Activated T-cell treated with anti-CD3 and anti-CD28 coated beads for 24 hours (primary cell): ENCODE data around the gene CISD1.
"Not testable (repeated sequence)": the region's sequence is repeated elsewhere in the genome, so short reads cannot be mapped to it uniquely, and the experiment has no call there.

Experiments used
- DNase-seq: peaks from one replicate; pipeline ENCODE4 v3.0.0-alpha.2; 2020; ENCODE audit warnings: low read depth

CISD1 gene

GRCh38 chr10:58268946-58269781 is at the start of gene CISD1:
Gene CISD1, plus strand, starts transcription at chr10:58269162. Its CDS starts 112 bp downstream, at chr10:58269274.
- DNase-seq: peak; percentile 93

DNA sequence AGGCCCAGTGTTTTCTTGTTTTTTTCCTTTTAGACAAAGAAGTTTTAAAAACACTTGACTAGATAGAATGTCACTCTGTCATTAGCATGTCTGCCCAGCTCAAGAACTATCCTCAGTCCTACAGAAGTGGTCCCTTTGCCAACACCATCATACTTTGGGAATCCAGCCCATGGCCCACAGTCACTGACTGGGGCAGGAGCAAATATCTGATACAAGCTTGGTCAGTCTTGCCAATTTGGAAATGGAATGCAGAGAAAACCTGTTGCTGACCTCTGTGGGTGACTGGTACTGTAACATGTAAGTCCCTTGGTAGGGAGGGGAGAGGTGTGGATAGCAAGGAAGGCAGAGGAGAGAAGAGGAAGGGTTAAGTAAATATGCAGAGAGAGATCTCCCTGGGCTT is 49.1 kb upstream of the CISD1 start:
- no peak for DNase-seq

DNA sequence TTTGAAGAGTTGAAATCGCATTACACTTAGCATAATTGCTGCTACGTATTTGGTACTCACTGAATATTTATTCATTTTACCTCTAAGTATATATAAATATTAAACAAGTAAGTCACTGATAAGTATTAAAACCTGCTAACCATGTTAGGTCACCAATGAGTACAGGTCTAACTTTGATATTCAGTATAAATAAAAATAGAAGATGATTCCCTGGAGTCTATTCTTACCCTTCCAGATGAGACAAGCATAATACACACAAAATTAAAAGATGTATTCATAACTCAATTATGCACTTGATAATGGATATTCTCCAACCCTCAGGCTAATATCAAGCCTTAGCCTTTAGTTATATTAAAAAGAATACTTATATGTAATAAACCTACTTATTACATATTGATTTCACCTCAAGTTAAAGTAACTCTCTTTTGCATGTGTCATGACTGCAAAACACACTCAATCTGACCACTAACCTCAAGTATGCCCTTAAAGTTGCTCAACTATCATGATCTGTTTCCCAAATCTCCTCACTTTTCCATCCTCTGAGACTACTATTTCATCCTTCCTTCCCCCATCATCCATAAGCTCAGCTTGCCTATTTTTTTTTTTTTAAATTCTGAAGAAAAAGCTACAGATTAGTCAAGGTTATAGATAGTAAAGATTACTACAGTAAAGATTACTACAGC is 48.1 kb upstream of the CISD1 start:
- no peak for DNase-seq

DNA sequence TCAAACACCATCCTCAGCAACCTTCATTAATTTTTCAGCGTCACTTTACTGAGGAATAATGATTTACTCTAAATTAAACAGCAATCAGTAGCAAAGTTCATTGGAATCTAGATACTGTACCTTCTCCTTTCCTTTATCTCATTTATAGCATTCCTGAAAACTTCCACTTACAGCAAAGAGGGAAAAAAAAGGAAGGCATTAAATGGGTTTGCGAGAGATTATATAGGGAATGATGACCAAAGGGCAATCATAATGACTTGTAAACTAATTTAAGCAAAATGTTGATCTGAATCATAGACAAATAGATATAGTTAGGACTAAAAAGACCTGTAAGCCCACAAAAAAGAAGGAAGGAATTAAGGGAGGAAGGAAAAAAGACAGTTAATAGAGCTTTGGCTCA is 43.3 kb upstream of the CISD1 start:
- no peak for DNase-seq

- DNase-seq: not testable (repeated sequence)
Observed at GRCh38 chr10:58229856-58230255, 39.1 kb upstream of the CISD1 start.

DNA sequence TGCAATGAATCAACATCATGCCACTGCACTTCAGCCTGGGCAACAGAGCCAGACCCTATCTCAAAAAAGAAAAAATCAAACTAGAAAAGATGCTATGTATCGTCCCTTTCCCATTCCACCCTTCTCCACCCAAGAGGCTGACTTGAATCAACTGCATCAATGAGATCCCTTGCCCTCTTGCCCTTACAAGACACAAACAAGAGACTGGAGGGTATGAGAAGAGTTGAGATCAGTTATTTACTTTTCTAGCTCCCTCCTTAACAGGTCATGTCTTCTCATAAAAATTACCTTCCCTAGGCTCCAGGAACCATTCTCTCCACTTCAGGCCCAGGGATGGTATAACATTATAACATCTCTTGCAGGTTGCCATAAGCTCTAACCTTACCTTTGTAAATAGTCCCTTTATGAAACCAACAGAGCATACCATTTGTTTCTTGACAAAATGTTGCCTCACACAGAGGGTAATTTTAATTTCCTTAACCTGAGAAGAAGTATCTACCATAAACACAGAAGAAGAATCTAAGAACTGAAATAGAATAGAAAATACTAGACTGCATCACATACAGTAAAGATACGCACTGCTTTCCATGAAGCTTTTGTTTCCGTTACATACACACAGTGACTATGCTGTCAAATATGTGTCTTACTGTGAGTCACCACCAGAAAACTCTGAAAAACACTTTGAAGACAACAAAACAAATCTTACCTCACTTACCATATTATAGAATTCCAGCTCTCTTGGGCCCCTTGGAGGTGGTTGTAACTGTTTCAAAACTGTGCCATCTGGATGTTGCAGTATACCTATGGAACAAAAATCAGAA is 31.7 kb upstream of the CISD1 start:
- DNase-seq: no peak

- no peak for DNase-seq
Observed at GRCh38 chr10:58239561-58240169, 29.3 kb upstream of the CISD1 start.

GRCh38 chr10:58240531-58240930 is 28.4 kb upstream of the CISD1 start:
- DNase-seq: no peak

- DNase-seq: no peak
Observed at GRCh38 chr10:58241346-58241745, 27.6 kb upstream of the CISD1 start.

GRCh38 chr10:58243269-58243668 is 25.7 kb upstream of the CISD1 start:
- no peak for DNase-seq

- DNase-seq: not testable (repeated sequence)
Observed at GRCh38 chr10:58243801-58244200, 25.2 kb upstream of the CISD1 start.

DNA sequence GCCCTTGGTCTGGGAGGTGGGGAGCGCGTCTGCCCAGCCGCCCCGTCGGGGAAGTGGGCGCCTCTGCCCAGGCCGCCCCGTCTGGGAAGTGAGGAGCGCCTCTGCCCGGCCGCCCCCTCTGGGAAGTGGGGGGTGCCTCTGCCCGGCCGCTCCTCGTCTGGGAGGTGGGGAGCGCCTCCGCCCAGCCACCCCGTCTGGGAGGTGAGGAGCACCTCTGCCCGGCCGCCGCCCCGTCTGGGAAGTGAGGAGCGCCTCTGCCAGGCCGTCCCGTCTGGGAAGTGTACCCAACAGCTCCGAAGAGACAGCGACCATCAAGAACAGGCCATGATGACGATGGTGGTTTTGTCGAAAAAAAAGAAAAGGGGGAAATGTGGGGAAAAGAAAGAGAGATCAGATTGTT is 24.7 kb upstream of the CISD1 start:
- not testable (repeated sequence) for DNase-seq

DNA sequence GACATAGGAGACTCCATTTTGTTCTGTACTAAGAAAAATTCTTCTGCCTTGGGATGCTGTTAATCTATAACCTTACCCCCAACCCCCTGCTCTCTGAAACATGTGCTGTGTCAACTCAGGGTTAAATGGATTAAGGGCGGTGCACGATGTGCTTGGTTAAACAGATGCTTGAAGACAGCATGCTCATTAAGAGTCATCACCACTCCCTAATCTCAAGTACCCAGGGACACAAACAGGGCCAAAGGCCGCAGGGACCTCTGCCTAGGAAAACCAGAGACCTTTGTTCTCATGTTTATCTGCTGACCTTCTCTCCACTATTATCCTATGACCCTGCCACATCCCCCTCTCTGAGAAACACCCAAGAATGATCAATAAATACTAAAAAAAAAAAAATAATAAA is 24.3 kb upstream of the CISD1 start:
- not testable (repeated sequence) for DNase-seq

GRCh38 chr10:58253184-58253583 is 15.8 kb upstream of the CISD1 start:
- DNase-seq: no peak

GRCh38 chr10:58254644-58255043 is 14.3 kb upstream of the CISD1 start:
- no peak for DNase-seq

DNA sequence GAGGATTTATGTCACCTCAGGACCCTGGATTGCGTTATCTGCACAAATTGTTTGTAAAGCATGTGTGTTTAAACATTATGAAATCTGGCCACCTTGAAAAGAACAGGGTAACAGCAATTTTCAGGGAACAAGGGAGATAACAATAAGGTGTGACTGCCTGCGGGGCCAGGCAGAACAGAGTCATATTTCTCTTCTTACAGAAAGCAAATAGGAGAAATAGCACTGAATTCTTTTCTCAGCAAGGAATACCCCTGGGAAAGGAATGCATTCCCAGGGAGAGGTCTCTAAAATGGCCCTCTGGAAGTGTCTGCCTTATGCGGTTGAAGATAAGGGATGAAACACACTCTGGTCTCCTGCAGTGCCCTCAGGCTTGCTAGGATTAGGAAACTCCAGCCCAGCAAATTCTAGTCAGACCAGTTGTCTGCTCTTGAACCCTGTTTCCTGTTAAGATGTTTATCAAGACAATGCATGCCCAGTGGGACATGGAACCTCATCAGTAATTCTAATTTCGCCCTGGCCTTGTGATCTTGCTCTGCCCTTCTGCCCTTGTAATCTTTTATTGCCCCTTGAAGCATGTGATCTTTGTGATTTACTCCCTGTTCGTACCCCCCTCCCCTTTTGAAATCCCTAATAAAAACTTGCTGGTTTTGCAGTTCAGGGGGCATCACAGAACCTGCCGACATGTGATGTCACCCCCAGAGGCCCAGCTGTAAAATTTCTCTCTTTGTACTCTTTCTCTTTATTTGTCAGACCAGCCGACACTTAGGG is 12.8 kb upstream of the CISD1 start:
- not testable (repeated sequence) for DNase-seq

DNA sequence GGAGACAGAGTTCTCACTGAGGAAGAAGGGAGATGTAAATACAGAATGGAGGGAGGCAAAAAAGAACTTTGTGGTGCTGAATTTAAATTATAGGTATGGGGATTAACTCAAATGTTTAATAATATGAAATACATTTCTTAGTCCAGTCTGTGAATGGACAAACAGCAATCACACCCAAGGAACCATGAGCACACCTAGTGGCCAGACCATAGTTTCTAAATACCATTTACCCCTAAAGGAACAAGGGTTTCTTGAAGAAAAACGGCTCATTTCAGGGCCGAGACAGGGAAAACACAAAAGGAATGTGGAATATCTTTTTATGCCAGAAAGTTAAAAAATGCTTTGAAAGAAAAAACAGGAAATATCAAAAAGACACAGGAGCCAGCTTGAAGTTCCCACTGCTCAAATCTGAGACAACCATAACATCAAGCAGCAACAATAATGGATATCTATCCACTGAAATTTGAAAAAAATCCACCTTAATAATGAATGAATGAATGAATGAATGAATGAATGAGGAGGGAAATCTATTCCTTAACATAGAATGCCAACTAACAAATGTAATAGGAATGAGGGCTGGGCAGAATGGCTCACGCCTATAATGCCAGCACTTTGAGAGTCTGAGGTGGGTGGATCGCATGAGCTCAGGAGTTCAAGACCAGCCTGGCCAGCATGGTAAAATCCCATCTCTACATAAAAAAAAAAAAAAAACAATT is 9.8 kb upstream of the CISD1 start:
- no peak for DNase-seq

DNA sequence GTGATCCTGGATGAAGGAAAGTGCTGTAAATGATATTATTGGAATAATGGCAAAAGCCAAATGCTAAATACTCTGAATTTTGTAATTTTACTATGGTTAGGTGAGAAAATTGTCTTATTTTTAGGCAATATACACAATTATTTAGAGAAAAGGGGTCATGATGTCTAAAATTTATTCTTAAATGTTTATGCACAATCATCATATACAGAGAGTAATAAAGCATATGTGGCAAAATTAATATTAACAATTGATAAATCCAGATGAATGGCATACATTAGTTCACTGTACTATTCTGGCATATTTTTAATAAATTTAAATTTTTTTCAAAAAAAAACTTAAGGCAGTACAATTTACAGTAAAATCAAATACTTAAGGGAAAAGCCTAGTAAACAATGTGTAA is 8.6 kb upstream of the CISD1 start:
- no peak for DNase-seq

DNA sequence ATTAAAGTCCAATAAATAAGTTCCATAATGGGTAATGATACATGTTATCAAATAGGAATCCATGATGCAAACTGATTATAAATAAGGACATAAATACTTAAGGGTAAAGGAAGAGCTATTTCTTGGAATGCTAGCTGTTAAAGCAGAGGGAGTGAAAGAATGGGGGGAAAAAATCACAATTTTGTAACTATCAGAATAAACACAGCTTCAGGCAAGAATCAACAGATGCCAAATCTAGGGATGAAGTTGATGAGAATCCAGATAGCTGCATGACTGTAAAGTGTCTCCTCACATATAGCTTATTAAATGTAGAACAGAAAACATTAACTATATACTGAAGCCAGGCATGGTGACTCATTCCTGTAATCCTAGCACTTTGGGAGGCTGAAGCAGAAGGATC is 6.2 kb upstream of the CISD1 start:
- no peak for DNase-seq

GRCh38 chr10:58264780-58265179 is 4.2 kb upstream of the CISD1 start:
- no peak for DNase-seq

- no peak for DNase-seq
Observed at GRCh38 chr10:58265249-58265648, 3.7 kb upstream of the CISD1 start.
